HT-29 (cell line): Measurements from ENCODE around the gene ADARB2. TPM values are rescaled to one million over a fixed set of nuclear protein-coding genes. Genes with fewer than 3 reads are reported as not detected.
A peak's percentile ranks its signal among the peaks of the same experiment; 100 is the strongest.
"Not testable (repeated sequence)": the region's sequence is repeated elsewhere in the genome, so short reads cannot be mapped to it uniquely, and the experiment has no call there.

Experiments
- DNase-seq: peaks from one replicate; pipeline ENCODE4 v3.0.0-alpha.2; 2015; ENCODE audit warnings: low spot score
- total RNA-seq: library from RNA; depleted of rRNA; stranded (reverse); fragments of >200 nt; shearing (Covaris generic); gene quantifications from 2 replicates; pipeline ENCODE4 v1.2.3, GENCODE V29; 2014

Gene ADARB2
- total RNA-seq, 1 experiment from 2014 or later = not detected

GRCh38 chr10:1327759-1328158, 409.6 kb downstream of the ADARB2 start:
- DNase-seq = no peak

- not testable (repeated sequence) for DNase-seq
Measured at GRCh38 chr10:1326514-1326913, 410.8 kb downstream of the ADARB2 start.

GRCh38 chr10:1324903-1325302, 412.4 kb downstream of the ADARB2 start:
- no peak for DNase-seq

GRCh38 chr10:1323951-1324350, 413.4 kb downstream of the ADARB2 start:
- no peak for DNase-seq

- DNase-seq = no peak
Measured at GRCh38 chr10:1320739-1321320, 416.5 kb downstream of the ADARB2 start.

GRCh38 chr10:1316809-1317143, 420.5 kb downstream of the ADARB2 start:
- no peak for DNase-seq

- no peak for DNase-seq
Measured at GRCh38 chr10:1316121-1316808, 421.1 kb downstream of the ADARB2 start.

GRCh38 chr10:1315178-1315577, 422.1 kb downstream of the ADARB2 start:
- DNase-seq = no peak

- no peak for DNase-seq
Measured at GRCh38 chr10:1311726-1312125, 425.6 kb downstream of the ADARB2 start.

- no peak for DNase-seq
Measured at GRCh38 chr10:1310271-1310789, 427.0 kb downstream of the ADARB2 start.

- DNase-seq = no peak
Measured at GRCh38 chr10:1309617-1310270, 427.6 kb downstream of the ADARB2 start.

GRCh38 chr10:1308962-1309616, 428.2 kb downstream of the ADARB2 start:
- no peak for DNase-seq

- no peak for DNase-seq
Measured at GRCh38 chr10:1308173-1308961, 429.0 kb downstream of the ADARB2 start.

GRCh38 chr10:1301143-1301542, 436.2 kb downstream of the ADARB2 start:
- peak; percentile 36 for DNase-seq

GRCh38 chr10:1300218-1300617, 437.1 kb downstream of the ADARB2 start:
- DNase-seq = no peak

- DNase-seq = no peak
Measured at GRCh38 chr10:1299041-1299726, 438.1 kb downstream of the ADARB2 start.

- peak; percentile 10 for DNase-seq
Measured at GRCh38 chr10:1297566-1298301, 439.6 kb downstream of the ADARB2 start.

- no peak for DNase-seq
Measured at GRCh38 chr10:1295756-1296480, 441.4 kb downstream of the ADARB2 start.

- no peak for DNase-seq
Measured at GRCh38 chr10:1294748-1295147, 442.6 kb downstream of the ADARB2 start.
